NCI-H345 treated with DMSO at 0.1 percent for 48 hours (cell line): ENCODE results near the gene SLC44A5.
"Not testable (repeated sequence)": the region's sequence is repeated elsewhere in the genome, so short reads cannot be mapped to it uniquely, and the experiment has no call there.

ENCODE experiments used
- DNase-seq: peaks from one replicate; lab custom pipeline; 2025; ENCODE audit not compliant: unreplicated experiment; lab: John Stamatoyannopoulos, UW

Gene SLC44A5

GRCh38 chr1:75292013-75292412 lies 318.9 kb downstream of the SLC44A5 start:
- DNase-seq: no peak

- no peak for DNase-seq
Observed at GRCh38 chr1:75276385-75276784, 334.5 kb downstream of the SLC44A5 start.

- DNase-seq: no peak
Observed at GRCh38 chr1:75275631-75276030, 335.3 kb downstream of the SLC44A5 start.

- DNase-seq: no peak
Observed at GRCh38 chr1:75274920-75275506, 335.9 kb downstream of the SLC44A5 start.

GRCh38 chr1:75273110-75273509 lies 337.8 kb downstream of the SLC44A5 start:
- DNase-seq: no peak

GRCh38 chr1:75265792-75266191 lies 345.1 kb downstream of the SLC44A5 start:
- DNase-seq: peak; percentile 31

GRCh38 chr1:75264112-75264511 lies 346.8 kb downstream of the SLC44A5 start:
- no peak for DNase-seq

GRCh38 chr1:75263616-75264015 lies 347.3 kb downstream of the SLC44A5 start:
- not testable (repeated sequence) for DNase-seq

- DNase-seq: not testable (repeated sequence)
Observed at GRCh38 chr1:75261946-75262345, 349.0 kb downstream of the SLC44A5 start.

- DNase-seq: no peak
Observed at GRCh38 chr1:75258351-75258750, 352.6 kb downstream of the SLC44A5 start.

GRCh38 chr1:75257424-75257823 lies 353.5 kb downstream of the SLC44A5 start:
- DNase-seq: no peak

GRCh38 chr1:75250114-75250513 lies 360.8 kb downstream of the SLC44A5 start:
- DNase-seq: not testable (repeated sequence)

GRCh38 chr1:75245239-75245638 lies 365.7 kb downstream of the SLC44A5 start:
- no peak for DNase-seq

- no peak for DNase-seq
Observed at GRCh38 chr1:75243124-75243523, 367.8 kb downstream of the SLC44A5 start.

GRCh38 chr1:75237316-75237715 lies 373.6 kb downstream of the SLC44A5 start:
- no peak for DNase-seq

GRCh38 chr1:75234562-75234961 lies 376.4 kb downstream of the SLC44A5 start:
- no peak for DNase-seq

GRCh38 chr1:75233302-75233929 lies 377.5 kb downstream of the SLC44A5 start:
- peak; percentile 46 for DNase-seq

GRCh38 chr1:75220072-75220471 lies 390.8 kb downstream of the SLC44A5 start:
- no peak for DNase-seq

GRCh38 chr1:75214017-75214416 lies 396.9 kb downstream of the SLC44A5 start:
- DNase-seq: no peak

GRCh38 chr1:75211648-75212047 lies 399.3 kb downstream of the SLC44A5 start:
- DNase-seq: no peak

GRCh38 chr1:75208862-75209261 lies 402.1 kb downstream of the SLC44A5 start:
- no peak for DNase-seq

- DNase-seq: peak; percentile 50
Observed at GRCh38 chr1:75203415-75204277, 407.3 kb downstream of the SLC44A5 start.
